HT-29 (cell line): ENCODE results near the gene PIGU. TPM values are rescaled to one million over a fixed set of nuclear protein-coding genes. Genes with fewer than 3 reads are reported as not detected.

Source experiments
- DNase-seq: peaks from one replicate; pipeline ENCODE4 v3.0.0-alpha.2; 2015; ENCODE audit warnings: low spot score
- total RNA-seq: library from RNA; depleted of rRNA; stranded (reverse); fragments of >200 nt; shearing (Covaris generic); gene quantifications from 2 replicates; pipeline ENCODE4 v1.2.3, GENCODE V29; 2014

The PIGU gene
- total RNA-seq, 1 experiment from 2014 or later, result 36.2 TPM

GRCh38 chr20:34558320-34559218, 118.3 kb downstream of the PIGU start, which contains the start of gene MAP1LC3A:
TSS of gene MAP1LC3A (plus strand) at chr20:34558718. CDS start at chr20:34558869, 151 bp downstream.
- peak; percentile 96 for DNase-seq

GRCh38 chr20:34557936-34558319, 119.0 kb downstream of the PIGU start:
- no peak for DNase-seq

- no peak for DNase-seq
Measured at GRCh38 chr20:34553366-34553867, 123.5 kb downstream of the PIGU start.

GRCh38 chr20:34552569-34552968, 124.3 kb downstream of the PIGU start:
- no peak for DNase-seq

GRCh38 chr20:34549929-34550305, 127.0 kb downstream of the PIGU start:
- no peak for DNase-seq

GRCh38 chr20:34549291-34549928, 127.5 kb downstream of the PIGU start:
- DNase-seq, result peak; percentile 95

GRCh38 chr20:34547844-34548613, 128.9 kb downstream of the PIGU start:
- no peak for DNase-seq

- DNase-seq, result no peak
Measured at GRCh38 chr20:34546751-34547181, 130.1 kb downstream of the PIGU start.

- no peak for DNase-seq
Measured at GRCh38 chr20:34544109-34544796, 132.6 kb downstream of the PIGU start.

GRCh38 chr20:34543463-34544056, 133.3 kb downstream of the PIGU start:
- no peak for DNase-seq

GRCh38 chr20:34542439-34542838, 134.5 kb downstream of the PIGU start:
- no peak for DNase-seq

GRCh38 chr20:34541917-34542316, 135.0 kb downstream of the PIGU start:
- no peak for DNase-seq

- no peak for DNase-seq
Measured at GRCh38 chr20:34541264-34541901, 135.5 kb downstream of the PIGU start.

- no peak for DNase-seq
Measured at GRCh38 chr20:34540596-34541263, 136.2 kb downstream of the PIGU start.

GRCh38 chr20:34539756-34540155, 137.1 kb downstream of the PIGU start:
- no peak for DNase-seq

- DNase-seq, result peak; percentile 79
Measured at GRCh38 chr20:34538671-34539123, 138.2 kb downstream of the PIGU start.

- DNase-seq, result no peak
Measured at GRCh38 chr20:34537651-34538050, 139.2 kb downstream of the PIGU start.

GRCh38 chr20:34536798-34537394, 140.0 kb downstream of the PIGU start:
- DNase-seq, result peak; percentile 31

- DNase-seq, result no peak
Measured at GRCh38 chr20:34535857-34536256, 141.0 kb downstream of the PIGU start.
